OCI-LY1 (cell line): ENCODE measurements around the gene SEMA4C.

ENCODE experiments used
- H2AFZ ChIP-seq: fragments of 200-600 bp; sonication (generic), shearing (Covaris generic); 2 replicates; pipeline ENCODE4 v1.6.0; 2014; ENCODE audit warnings: antibody characterized with exemption, mild to moderate bottlenecking, low read length
- H3F3A ChIP-seq: fragments of 200-600 bp; sonication (generic), shearing (Covaris generic); 2 replicates; pipeline ENCODE4 v1.6.0; 2014; ENCODE audit warnings: mild to moderate bottlenecking, antibody characterized with exemption, low read length, moderate library complexity; ENCODE audit not compliant: insufficient read depth
- H3K27ac ChIP-seq: fragments of 200-600 bp; sonication (generic); 2 replicates; pipeline ENCODE4 v1.5.1; 2014; ENCODE audit warnings: low read length, mixed run types, mild to moderate bottlenecking, low read depth; ENCODE audit not compliant: poor library complexity, severe bottlenecking
- H3K27me3 ChIP-seq: fragments of 200-600 bp; sonication (generic); 2 replicates; pipeline ENCODE4 v1.6.0; 2014; ENCODE audit warnings: antibody characterized with exemption, mild to moderate bottlenecking, low read length, moderate library complexity; ENCODE audit not compliant: insufficient read depth
- H3K36me3 ChIP-seq: fragments of 200-600 bp; sonication (generic); 2 replicates; pipeline ENCODE4 v1.6.1; 2014; ENCODE audit warnings: mild to moderate bottlenecking, antibody characterized with exemption, low read length, moderate library complexity, mixed read lengths; ENCODE audit not compliant: insufficient read depth
- H3K4me1 ChIP-seq: fragments of 200-600 bp; sonication (generic); 2 replicates; pipeline ENCODE4 v1.5.1; 2014; ENCODE audit warnings: mild to moderate bottlenecking, low read length, moderate library complexity; ENCODE audit not compliant: insufficient read depth, severe bottlenecking
- H3K4me2 ChIP-seq: fragments of 200-600 bp; sonication (generic), shearing (Covaris generic); 2 replicates; pipeline ENCODE4 v1.6.1; 2014; ENCODE audit warnings: low read length
- H3K4me3 ChIP-seq: fragments of 200-600 bp; sonication (generic); 2 replicates; pipeline ENCODE4 v1.5.1; 2014; ENCODE audit warnings: low read length, low read depth, mild to moderate bottlenecking, mixed read lengths; ENCODE audit not compliant: poor library complexity, severe bottlenecking
- H3K79me2 ChIP-seq: fragments of 200-600 bp; shearing (Covaris generic); 2 replicates; pipeline ENCODE4 v1.6.1; 2016; ENCODE audit warnings: mixed run types, low read length, mixed read lengths; ENCODE audit not compliant: insufficient read depth
- H3K9ac ChIP-seq: fragments of 200-600 bp; sonication (generic), shearing (Covaris generic); 2 replicates; pipeline ENCODE4 v1.6.1; 2014; ENCODE audit warnings: mild to moderate bottlenecking, low read length, mixed read lengths
- H3K9me2 ChIP-seq: fragments of 200-600 bp; sonication (generic), shearing (Covaris generic); 2 replicates; pipeline ENCODE4 v1.6.1; 2014; ENCODE audit warnings: low read depth, mild to moderate bottlenecking, low read length, mixed read lengths
- H3K9me3 ChIP-seq: fragments of 200-600 bp; shearing (Covaris generic); 2 replicates; pipeline ENCODE4 v1.6.1; 2014; ENCODE audit warnings: low read length, mixed read lengths
- H4K20me1 ChIP-seq: fragments of 200-600 bp; sonication (generic), shearing (Covaris generic); 2 replicates; pipeline ENCODE4 v1.6.0; 2016; ENCODE audit warnings: mild to moderate bottlenecking, low read length; ENCODE audit not compliant: insufficient read depth
- EZH2 ChIP-seq: fragments of 200-600 bp; sonication (generic), shearing (Covaris generic); IDR thresholded peaks from 2 replicates; pipeline ENCODE4 v1.8.0; 2017; ENCODE audit warnings: borderline replicate concordance, mixed run types, mild to moderate bottlenecking, antibody characterized with exemption, low read length, moderate library complexity, mixed read lengths
- TF ChIP-seq, protein P1 (sequence below): fragments of 200-600 bp; sonication (generic), shearing (Covaris generic); IDR thresholded peaks from 2 replicates; pipeline ENCODE4 v1.5.1; 2017; ENCODE audit warnings: mild to moderate bottlenecking, antibody characterized with exemption, low read length, moderate library complexity, mixed read lengths

Gene SEMA4C

DNA sequence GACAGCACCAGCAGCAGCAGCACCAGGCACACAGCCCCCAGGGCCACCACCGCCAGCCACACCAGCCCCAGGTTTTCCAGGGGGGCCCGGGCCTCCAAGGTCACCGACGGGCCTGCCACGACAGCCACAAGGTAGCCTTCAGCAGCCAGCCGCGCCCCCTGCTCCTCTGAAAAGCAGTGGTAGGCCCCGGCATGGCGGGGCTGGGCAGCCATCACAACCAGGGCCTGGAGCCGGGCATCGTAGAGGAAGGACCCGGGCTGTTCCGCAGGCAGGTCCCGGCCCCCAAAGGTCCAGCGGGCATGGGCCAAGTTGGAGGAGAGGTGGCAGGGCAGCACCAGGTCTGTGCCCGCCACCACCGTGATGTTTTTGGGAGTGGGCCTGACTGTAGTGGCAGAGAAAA is 8.8 kb downstream of the SEMA4C start:
- Histone ChIP-seq H3K9me2 (no peaks in the 10 kb centered on the region), H3K9me3 (no peaks in the 10 kb centered on the region), H3K4me1 (peaks cover 17% of the 10 kb centered on the region), H3K9ac (no peak overlapping the region), H3F3A (no peaks in the 10 kb centered on the region), H3K4me2 (no peak overlapping the region), H2AFZ (no peak overlapping the region), H3K79me2 (no peaks in the 10 kb centered on the region), H3K27me3 (0 out of 2 replicates have a peak, but pooled peaks cover 7% of the 10 kb centered on the region), H4K20me1 (no peaks in the 10 kb centered on the region), H3K27ac (no peak overlapping the region), H3K36me3 (no peaks in the 10 kb centered on the region), H3K4me3 (no peak overlapping the region)
- no peak for TF ChIP-seq EZH2
- TF ChIP-seq, protein P1, sequence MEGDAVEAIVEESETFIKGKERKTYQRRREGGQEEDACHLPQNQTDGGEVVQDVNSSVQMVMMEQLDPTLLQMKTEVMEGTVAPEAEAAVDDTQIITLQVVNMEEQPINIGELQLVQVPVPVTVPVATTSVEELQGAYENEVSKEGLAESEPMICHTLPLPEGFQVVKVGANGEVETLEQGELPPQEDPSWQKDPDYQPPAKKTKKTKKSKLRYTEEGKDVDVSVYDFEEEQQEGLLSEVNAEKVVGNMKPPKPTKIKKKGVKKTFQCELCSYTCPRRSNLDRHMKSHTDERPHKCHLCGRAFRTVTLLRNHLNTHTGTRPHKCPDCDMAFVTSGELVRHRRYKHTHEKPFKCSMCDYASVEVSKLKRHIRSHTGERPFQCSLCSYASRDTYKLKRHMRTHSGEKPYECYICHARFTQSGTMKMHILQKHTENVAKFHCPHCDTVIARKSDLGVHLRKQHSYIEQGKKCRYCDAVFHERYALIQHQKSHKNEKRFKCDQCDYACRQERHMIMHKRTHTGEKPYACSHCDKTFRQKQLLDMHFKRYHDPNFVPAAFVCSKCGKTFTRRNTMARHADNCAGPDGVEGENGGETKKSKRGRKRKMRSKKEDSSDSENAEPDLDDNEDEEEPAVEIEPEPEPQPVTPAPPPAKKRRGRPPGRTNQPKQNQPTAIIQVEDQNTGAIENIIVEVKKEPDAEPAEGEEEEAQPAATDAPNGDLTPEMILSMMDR: no peak

DNA sequence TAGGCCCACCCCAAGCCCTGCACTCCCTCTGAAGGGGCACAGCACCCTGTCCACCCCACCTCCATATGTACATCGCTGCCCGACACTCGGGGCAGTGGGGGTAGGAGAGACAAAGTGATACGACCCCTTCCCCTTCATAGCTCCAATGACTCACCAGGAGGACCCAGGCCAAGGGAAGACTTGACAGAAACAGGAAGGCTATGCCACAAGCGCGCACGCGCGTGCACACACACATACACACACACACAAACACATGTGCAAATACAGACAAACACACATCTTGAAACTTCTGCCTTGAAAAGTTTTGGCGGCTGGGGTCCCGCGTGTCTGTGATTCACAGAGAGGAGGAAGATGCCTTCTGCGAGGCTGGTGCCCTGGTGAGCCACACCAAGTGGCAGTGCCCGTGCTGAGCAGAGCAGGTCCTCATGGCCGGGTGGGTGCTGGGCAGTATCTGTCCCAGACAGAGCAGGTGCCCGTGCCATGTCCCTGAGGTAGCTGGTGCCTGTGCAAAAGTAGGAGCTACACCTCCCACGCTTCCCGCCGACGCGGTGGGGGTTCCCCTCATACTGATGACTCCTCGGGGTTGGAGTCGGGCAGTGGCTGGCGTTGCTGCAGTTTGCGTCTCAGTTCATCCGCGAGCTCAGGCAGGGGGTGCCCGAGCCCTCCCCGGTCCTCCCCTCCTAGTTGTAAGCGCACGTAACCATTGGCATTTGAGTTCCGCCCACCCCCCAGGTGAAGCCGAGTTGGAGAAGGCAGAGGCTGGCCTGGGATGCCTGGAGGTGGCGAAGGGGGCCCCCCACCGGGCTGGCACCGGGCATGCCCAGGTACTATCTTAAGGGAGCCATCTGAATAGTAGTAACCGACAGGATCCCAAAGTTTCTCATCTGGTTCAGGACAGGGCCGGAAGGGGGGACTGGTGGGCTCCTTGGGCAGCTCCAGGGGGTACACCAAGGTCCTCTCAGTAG is 9.5 kb downstream of the SEMA4C start:
- H3K4me1 ChIP-seq: peaks cover 19% of the 10 kb centered on the region
- H3K36me3 ChIP-seq: no peaks in the 10 kb centered on the region
- no peak overlapping the region for H3K27ac ChIP-seq
- no peak overlapping the region for H2AFZ ChIP-seq
- H3K9ac ChIP-seq: no peak overlapping the region
- H3K9me2 ChIP-seq: no peaks in the 10 kb centered on the region
- no peaks in the 10 kb centered on the region for H3F3A ChIP-seq
- no peaks in the 10 kb centered on the region for H3K79me2 ChIP-seq
- 0 out of 2 replicates have a peak, but pooled peaks cover 7% of the 10 kb centered on the region for H3K27me3 ChIP-seq
- H3K4me3 ChIP-seq: no peak overlapping the region
- H3K4me2 ChIP-seq: no peak overlapping the region
- no peak for TF ChIP-seq EZH2
- TF ChIP-seq, protein P1: no peak
- no peaks in the 10 kb centered on the region for H4K20me1 ChIP-seq
- no peaks in the 10 kb centered on the region for H3K9me3 ChIP-seq

DNA sequence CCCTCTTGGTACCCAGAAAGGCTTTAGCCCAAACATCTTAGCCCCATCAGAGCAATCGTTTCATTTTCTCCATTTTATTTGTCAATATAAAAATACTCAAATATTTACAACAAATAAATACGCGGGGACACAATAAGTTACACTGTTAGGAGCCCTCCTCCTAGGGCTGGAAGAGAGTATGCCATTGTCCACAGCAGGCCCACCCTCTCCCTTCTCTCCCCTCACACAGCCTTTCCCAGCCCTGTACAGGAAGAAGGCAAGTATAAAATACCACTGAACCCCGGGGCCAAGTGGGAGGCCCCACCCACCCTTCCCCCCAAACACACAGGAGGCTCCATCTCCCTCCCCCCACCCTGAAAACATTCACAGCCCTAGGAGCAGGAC is 10.2 kb downstream of the SEMA4C start:
- Histone ChIP-seq H3K9ac (no peak overlapping the region), H3K4me3 (no peak overlapping the region), H3K36me3 (no peaks in the 10 kb centered on the region), H3K79me2 (no peaks in the 10 kb centered on the region), H3K27ac (no peak overlapping the region), H3K9me2 (no peaks in the 10 kb centered on the region), H3K9me3 (no peaks in the 10 kb centered on the region), H3K4me1 (peaks cover 19% of the 10 kb centered on the region), H2AFZ (no peak overlapping the region), H3K27me3 (0 out of 2 replicates have a peak, but pooled peaks cover 7% of the 10 kb centered on the region), H3K4me2 (no peak overlapping the region), H3F3A (no peaks in the 10 kb centered on the region), H4K20me1 (no peaks in the 10 kb centered on the region)
- TF ChIP-seq EZH2: no peak
- TF ChIP-seq, protein P1: no peak
